GM18951 (cell line): Measurements from ENCODE around the gene BTBD7.

Experiments
- POLR2A ChIP-seq: IDR thresholded peaks from 4 replicates; pipeline ENCODE4 v1.6.1; 2011; ENCODE audit warnings: mild to moderate bottlenecking; ENCODE audit not compliant: insufficient read length, insufficient read depth; ENCODE audit errors: extremely low read depth
- in situ Hi-C: fragments of 300-500 bp; cut with MboI; formaldehyde crosslinking; loops from one replicate; pipeline ENCODE4 v1.12.0; 2022; ENCODE audit warnings: low sequenced_read_pairs, mixed read lengths, inconsistent platforms; ENCODE audit not compliant: unreplicated experiment

BTBD7 gene

GRCh38 chr14:93200553-93200952 is 132.3 kb downstream of the BTBD7 start:
- in situ Hi-C loops: no loop called here
- no peak for TF ChIP-seq POLR2A

GRCh38 chr14:93199031-93199430 is 133.8 kb downstream of the BTBD7 start:
- no peak for TF ChIP-seq POLR2A
- in situ Hi-C loops: no loop called here

GRCh38 chr14:93195316-93195999 is 137.4 kb downstream of the BTBD7 start:
- TF ChIP-seq POLR2A: no peak
- in situ Hi-C loops: no loop called here
